NCI-H1417 (cell line): ENCODE data around the gene ESAM.
A peak's percentile ranks its signal among the peaks of the same experiment; 100 is the strongest.

ENCODE experiments used
- DNase-seq, 3 experiments: peaks; one replicate each; lab custom pipeline; 2025; lab: John Stamatoyannopoulos, UW

ESAM gene

GRCh38 chr11:124729571-124729970 is 32.5 kb downstream of the ESAM start:
- DNase-seq, result no peak

GRCh38 chr11:124728134-124728533 is 34.0 kb downstream of the ESAM start:
- no peak for DNase-seq

DNA sequence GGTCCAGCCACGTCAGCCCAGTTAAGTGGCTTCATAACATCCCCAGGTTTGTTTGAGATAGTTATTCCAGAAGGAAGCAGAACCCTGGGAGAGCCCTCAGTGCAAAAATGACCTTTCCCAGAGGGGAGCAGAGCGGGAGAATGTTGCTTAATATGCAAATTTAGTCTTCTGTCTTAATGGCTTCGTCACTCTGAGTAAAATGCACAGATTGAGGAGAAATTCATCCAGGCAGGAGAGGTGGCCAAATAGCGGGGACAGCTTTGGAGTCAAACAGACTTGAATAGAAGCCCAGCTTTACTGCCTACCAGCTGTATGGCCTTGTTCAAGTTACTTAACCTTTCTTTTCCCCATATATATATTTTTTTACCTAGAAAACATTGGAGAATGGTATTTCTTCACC is 34.6 kb downstream of the ESAM start:
- DNase-seq, result no peak

- DNase-seq, result no peak
Observed at GRCh38 chr11:124725719-124726105, 36.4 kb downstream of the ESAM start.

DNA sequence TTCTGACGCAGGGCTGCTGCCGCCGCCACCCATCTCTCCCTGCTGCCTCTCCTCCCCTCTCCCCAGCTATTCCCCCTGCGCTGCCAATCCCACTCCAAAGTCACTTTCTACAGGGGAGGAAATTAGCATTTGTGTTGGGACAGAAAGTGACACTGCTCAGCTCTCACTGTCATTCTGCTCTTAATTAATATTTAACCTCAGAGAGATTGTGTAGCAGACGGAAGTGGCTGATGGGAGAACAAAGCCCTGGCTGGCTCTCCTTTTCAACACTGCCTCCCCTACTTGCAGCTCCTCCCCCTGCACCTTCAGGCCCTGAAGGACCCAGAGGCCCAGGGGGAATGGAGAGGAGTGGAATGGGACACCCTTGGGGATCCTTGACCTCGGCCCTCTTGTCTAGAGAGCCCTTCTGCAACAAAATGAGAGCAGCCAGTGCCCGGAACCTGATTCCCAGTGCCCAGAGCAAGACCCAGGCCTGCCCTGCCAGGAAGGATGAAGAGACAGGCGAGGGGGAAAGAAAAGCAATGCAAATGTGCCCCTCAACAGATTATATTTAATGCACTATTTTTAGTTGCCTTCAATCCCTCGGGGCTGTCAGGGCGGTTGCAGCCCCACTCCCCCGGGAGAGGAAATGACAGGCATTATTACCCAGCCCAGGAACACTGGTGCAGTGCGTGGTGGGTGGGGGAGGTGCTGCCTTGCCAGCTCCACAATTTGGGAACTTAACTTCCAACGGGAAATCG is 36.9 kb downstream of the ESAM start:
- peak in 2 of 3 experiments; percentile 30 to 61 for DNase-seq

DNA sequence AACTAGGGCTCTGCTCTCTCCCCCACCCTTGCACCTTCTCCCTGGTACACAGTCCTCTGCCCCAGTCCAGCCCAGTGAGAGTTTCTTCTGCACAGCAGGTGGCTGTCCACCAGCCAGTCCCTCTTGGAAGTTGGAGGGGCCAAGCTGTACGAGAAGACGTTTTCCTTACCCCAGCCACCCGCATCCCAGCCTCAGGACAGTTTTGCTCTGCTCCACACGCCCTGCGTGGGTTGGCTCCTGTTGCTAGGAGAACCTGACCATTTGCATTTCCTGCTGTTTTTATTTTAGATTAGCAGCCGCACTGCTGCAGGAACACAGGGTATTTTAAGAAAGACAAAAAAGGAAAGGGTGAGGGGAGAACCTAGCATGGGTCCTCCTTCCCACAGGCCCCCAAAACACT is 39.9 kb downstream of the ESAM start:
- no peak for DNase-seq

DNA sequence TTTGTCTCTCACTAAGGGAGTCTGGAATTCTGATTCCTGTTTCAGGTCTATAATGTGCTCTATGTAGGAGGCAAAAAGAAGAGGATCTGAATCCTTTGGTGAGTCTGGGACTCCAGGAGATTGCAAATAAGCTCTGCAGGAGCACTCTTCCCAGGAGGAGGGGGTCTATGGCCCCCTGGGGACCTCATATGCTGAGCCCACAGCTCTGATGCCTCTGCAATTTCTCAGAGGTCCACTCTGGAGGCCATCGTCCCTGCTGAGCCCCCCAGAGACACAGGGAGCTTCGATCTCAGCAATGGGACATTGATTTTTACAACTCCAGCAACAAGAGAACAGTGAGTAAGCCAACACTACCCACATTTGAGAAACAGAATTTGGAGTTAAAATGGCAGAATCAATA is 42.6 kb downstream of the ESAM start:
- no peak for DNase-seq

- DNase-seq, result no peak
Observed at GRCh38 chr11:124718801-124719200, 43.3 kb downstream of the ESAM start.

DNA sequence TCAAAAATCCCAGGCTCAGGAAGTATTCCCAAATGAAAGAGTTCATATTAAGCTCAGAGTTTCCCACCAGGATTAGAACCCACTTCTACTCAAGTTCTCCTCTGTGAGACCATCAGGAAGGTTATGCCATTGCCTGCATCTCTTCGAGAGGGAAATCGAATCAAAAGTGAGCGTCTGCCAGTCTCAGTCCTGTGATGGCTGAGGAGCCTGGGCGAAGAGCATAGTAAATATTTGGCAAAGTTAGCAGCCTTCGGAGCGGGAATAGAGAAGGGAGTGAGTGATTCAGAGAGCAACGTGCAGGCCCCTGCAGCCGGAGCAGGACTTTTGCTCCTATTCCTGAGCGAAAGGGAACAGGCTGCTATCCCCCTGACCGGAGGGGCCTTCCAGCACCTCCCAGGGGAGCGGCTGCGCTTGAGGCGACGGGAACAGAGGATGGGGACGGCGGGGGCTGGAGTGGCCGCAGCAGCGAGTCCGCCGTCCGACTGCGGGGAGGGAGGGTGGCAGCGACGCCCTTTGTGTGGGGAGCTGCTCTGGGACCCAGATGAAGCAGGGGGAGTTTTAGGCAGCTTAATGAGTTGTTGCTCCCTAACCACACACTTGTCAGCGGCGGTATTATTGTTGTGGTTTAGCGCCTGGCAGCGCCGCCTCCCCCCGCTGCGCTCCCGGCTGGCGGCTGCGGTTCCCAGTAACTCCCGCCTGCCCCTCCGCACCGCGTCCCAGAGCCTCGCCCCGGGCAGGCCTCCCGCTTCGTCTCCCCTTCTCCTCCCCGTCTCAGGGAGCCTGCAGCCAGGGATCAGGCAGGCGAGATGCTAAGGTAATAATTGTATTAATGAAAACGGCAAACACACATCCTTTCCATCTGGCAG is 44.1 kb downstream of the ESAM start:
- peak; percentile 22 to 87 (median 77) for DNase-seq

- no peak for DNase-seq
Observed at GRCh38 chr11:124717421-124717785, 44.7 kb downstream of the ESAM start.

- DNase-seq, result no peak
Observed at GRCh38 chr11:124716591-124716990, 45.5 kb downstream of the ESAM start.

DNA sequence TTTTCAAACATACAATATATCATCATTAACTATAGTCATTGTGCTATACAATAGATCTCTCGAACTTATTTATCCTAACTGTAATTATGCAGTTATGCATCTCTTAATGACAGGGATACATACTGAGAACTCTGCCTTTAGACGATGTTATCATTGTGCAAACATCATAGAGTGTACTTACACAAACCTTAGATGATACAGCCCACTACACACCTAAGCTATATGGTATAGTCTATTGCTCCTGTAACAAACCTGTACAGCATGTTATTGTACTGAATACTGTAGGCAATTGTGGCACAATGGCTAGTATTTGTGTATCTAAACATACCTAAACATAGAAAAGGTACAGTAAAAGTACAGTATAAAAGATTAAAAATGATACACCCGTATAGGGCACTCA is 49.7 kb downstream of the ESAM start:
- peak in 2 of 3 experiments; percentile 21 to 78 for DNase-seq

DNA sequence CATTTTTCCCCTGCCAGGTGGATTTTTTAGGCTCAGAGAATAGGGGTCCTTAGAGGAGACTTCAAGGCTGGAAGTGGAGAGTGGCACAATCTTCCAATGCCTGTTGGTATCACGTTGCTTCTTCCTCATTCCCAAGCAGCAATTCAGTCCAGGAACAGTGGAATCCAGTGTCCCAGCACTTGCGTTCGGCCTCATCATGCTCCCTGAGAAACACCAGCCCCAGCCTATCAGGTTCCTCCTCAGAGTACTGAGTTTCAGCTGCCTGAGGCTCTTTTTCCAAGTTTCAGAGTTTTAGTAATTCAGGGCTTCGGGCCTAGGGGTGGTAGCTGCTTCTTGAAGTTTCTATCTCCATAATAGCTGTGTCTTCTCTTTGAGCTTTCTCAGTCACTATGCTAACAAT is 54.3 kb downstream of the ESAM start:
- no peak for DNase-seq
